HepG2 (cell line): ENCODE data around the gene TKTL1. TPM values are rescaled to one million over a fixed set of nuclear protein-coding genes. Genes with fewer than 3 reads are reported as not detected.
A peak's percentile ranks its signal among the peaks of the same experiment; 100 is the strongest.

Experiments used
- AHR ChIP-seq: IDR thresholded peaks from 2 replicates; pipeline ENCODE4 v1.6.1; 2018; ENCODE audit warnings: missing genetic modification reagents, missing compliant biosample characterization
- FOXK1 ChIP-seq: sonication (generic); formaldehyde crosslinking; IDR thresholded peaks from 2 replicates; pipeline ENCODE4 v1.4.0; 2020; ENCODE audit warnings: low read depth, missing genetic modification reagents, borderline replicate concordance
- MAFG ChIP-seq: sonication (generic); formaldehyde crosslinking; IDR thresholded peaks from 2 replicates; pipeline ENCODE4 v1.5.1; 2020; ENCODE audit warnings: mild to moderate bottlenecking, missing genetic modification reagents
- MTF2 ChIP-seq: sonication (generic); formaldehyde crosslinking; IDR thresholded peaks from 2 replicates; pipeline ENCODE4 v1.5.0; 2020; ENCODE audit warnings: missing genetic modification reagents, borderline replicate concordance
- NR2C2 ChIP-seq: sonication (generic); formaldehyde crosslinking; IDR thresholded peaks from 2 replicates; pipeline ENCODE4 v1.4.0; 2020; ENCODE audit warnings: missing genetic modification reagents, mild to moderate bottlenecking, moderate library complexity, borderline replicate concordance
- TAF1 ChIP-seq: sonication (generic); formaldehyde crosslinking; IDR thresholded peaks from 2 replicates; pipeline ENCODE4 v1.4.0; 2020; ENCODE audit warnings: missing genetic modification reagents
- ZEB1 ChIP-seq: IDR thresholded peaks from 2 replicates; pipeline ENCODE4 v1.6.1; 2012; ENCODE audit warnings: mild to moderate bottlenecking, low read depth, inconsistent platforms; ENCODE audit not compliant: insufficient replicate concordance
- ZFP82 ChIP-seq: sonication (generic); formaldehyde crosslinking; IDR thresholded peaks from 2 replicates; pipeline ENCODE4 v1.5.1; 2020; ENCODE audit warnings: mild to moderate bottlenecking, missing genetic modification reagents, borderline replicate concordance
- ZKSCAN8 ChIP-seq: IDR thresholded peaks from 2 replicates; pipeline ENCODE4 v1.6.1; 2016; ENCODE audit warnings: borderline replicate concordance, missing genetic modification reagents, missing compliant biosample characterization
- ZNF550 ChIP-seq: sonication (generic); formaldehyde crosslinking; IDR thresholded peaks from 2 replicates; pipeline ENCODE4 v1.4.0; 2020; ENCODE audit warnings: mild to moderate bottlenecking, missing genetic modification reagents, borderline replicate concordance
- ZNF850 ChIP-seq: sonication (generic); formaldehyde crosslinking; conservative IDR thresholded peaks from 2 replicates; pipeline ENCODE4 v1.9.0; 2021; ENCODE audit warnings: mild to moderate bottlenecking, missing genetic modification reagents
- ZZZ3 ChIP-seq: sonication (generic); formaldehyde crosslinking; IDR thresholded peaks from 2 replicates; pipeline ENCODE4 v1.4.0; 2020; ENCODE audit warnings: missing genetic modification reagents, mild to moderate bottlenecking, borderline replicate concordance
- polyA plus RNA-seq, 8 experiments: library from polyadenylated mRNA; depleted of rRNA in 3 of 8; stranded (reverse) in 7 of 8; unstranded in 1 of 8; fragments of >200 nt; fragmentation: Illumina TruSeq in 4 of 8; extraction: Trizol in 4 of 8; gene quantifications; 2 replicates each; pipeline versions ENCODE4 v1.2.1 to v1.2.3, GENCODE V29; 2011 to 2016; ENCODE audit warnings: low read depth in 4 of 8, missing spikeins in 1 of 8, mixed read lengths in 1 of 8; ENCODE audit not compliant: insufficient read depth in 1 of 8
- total RNA-seq, 5 experiments: library from RNA; depleted of rRNA; stranded (reverse); fragments of >200 nt; fragmentation: Illumina TruSeq; extraction: Trizol; gene quantifications; 2 replicates each; pipeline ENCODE4 v1.2.3, GENCODE V29; 2016; ENCODE audit warnings: low read depth in 1 of 5
- TF ChIP-seq, protein P1 (sequence below): sonication (generic); formaldehyde crosslinking; IDR thresholded peaks from 2 replicates; pipeline ENCODE4 v1.4.0; 2020; ENCODE audit warnings: missing genetic modification reagents, borderline replicate concordance
- TF ChIP-seq, protein P2 (sequence below): sonication (generic); formaldehyde crosslinking; IDR thresholded peaks from 2 replicates; pipeline ENCODE4 v1.8.1; 2023; ENCODE audit warnings: mild to moderate bottlenecking, moderate library complexity, missing genetic modification reagents
- TF ChIP-seq, protein P3 (sequence below), 2 experiments: fragments of 450-650 bp in 1 of 2; sonication (generic) in 1 of 2; formaldehyde crosslinking in 1 of 2; IDR thresholded peaks; 2 replicates each; pipeline versions ENCODE4 v1.6.1 to v1.8.0; 2016 to 2022; ENCODE audit warnings: antibody characterized with exemption in 1 of 2, mild to moderate bottlenecking in 1 of 2, missing genetic modification reagents in 1 of 2

The TKTL1 gene
- total and polyA plus RNA-seq, 2 of the 13 experiments (the other 11 are each of a cell fraction or from before 2014, with no cell fraction given), result not detected

DNA sequence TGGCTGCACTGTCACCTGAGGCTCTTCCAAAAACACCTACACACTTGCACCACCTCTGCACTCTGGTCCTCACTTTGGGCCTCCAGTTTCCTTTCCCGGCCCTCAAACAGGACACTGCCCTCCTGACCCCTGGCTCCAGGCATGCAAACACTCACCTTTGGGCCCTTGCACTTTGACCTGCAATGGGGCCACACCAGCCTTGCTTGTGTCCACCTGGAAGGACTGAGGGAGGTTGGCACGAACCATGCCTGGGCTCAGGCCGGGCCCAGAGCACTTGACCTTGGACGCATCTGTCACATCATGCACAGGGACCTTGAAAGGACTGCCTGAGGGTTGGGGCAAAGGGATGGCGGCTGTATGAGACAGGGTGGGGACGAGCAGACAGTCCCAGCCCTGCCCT lies 63.2 kb downstream of the TKTL1 start (continued):
- TF ChIP-seq FOXK1 (no peak), ZFP82 (CRISPR knock-in tag) (no peak), ZEB1 (peak; percentile 33), ZKSCAN8 (CRISPR knock-in tag) (no peak), MTF2 (CRISPR knock-in tag) (no peak), MAFG (CRISPR knock-in tag) (no peak), ZNF850 (CRISPR knock-in tag) (no peak), AHR (CRISPR knock-in tag) (no peak), ZNF550 (no peak), ZZZ3 (CRISPR knock-in tag) (no peak), NR2C2 (peak; percentile 86), TAF1 (CRISPR knock-in tag) (no peak)
- TF ChIP-seq, protein P1, sequence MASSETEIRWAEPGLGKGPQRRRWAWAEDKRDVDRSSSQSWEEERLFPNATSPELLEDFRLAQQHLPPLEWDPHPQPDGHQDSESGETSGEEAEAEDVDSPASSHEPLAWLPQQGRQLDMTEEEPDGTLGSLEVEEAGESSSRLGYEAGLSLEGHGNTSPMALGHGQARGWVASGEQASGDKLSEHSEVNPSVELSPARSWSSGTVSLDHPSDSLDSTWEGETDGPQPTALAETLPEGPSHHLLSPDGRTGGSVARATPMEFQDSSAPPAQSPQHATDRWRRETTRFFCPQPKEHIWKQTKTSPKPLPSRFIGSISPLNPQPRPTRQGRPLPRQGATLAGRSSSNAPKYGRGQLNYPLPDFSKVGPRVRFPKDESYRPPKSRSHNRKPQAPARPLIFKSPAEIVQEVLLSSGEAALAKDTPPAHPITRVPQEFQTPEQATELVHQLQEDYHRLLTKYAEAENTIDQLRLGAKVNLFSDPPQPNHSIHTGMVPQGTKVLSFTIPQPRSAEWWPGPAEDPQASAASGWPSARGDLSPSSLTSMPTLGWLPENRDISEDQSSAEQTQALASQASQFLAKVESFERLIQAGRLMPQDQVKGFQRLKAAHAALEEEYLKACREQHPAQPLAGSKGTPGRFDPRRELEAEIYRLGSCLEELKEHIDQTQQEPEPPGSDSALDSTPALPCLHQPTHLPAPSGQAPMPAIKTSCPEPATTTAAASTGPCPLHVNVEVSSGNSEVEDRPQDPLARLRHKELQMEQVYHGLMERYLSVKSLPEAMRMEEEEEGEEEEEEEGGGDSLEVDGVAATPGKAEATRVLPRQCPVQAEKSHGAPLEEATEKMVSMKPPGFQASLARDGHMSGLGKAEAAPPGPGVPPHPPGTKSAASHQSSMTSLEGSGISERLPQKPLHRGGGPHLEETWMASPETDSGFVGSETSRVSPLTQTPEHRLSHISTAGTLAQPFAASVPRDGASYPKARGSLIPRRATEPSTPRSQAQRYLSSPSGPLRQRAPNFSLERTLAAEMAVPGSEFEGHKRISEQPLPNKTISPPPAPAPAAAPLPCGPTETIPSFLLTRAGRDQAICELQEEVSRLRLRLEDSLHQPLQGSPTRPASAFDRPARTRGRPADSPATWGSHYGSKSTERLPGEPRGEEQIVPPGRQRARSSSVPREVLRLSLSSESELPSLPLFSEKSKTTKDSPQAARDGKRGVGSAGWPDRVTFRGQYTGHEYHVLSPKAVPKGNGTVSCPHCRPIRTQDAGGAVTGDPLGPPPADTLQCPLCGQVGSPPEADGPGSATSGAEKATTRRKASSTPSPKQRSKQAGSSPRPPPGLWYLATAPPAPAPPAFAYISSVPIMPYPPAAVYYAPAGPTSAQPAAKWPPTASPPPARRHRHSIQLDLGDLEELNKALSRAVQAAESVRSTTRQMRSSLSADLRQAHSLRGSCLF (CRISPR knock-in tag), result no peak
- TF ChIP-seq, protein P2, sequence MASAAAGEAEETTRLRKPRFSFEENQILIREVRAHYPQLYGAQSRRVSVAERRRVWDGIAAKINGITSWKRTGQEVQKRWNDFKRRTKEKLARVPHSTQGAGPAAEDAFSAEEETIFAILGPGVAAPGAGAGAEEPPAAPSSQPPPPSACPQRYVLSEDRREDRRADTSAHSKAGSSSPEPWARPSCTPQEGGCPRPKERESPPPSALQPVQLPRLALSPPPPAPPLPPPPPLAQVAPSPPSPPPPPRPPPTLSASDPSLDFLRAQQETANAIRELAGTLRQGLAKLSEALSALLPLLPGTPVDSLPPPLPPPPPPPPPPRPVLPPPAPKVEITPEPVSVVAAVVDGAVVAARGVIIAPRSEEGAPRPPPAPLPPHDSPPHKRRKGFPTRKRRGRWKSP (CRISPR knock-in tag), result no peak
- TF ChIP-seq, protein P3, sequence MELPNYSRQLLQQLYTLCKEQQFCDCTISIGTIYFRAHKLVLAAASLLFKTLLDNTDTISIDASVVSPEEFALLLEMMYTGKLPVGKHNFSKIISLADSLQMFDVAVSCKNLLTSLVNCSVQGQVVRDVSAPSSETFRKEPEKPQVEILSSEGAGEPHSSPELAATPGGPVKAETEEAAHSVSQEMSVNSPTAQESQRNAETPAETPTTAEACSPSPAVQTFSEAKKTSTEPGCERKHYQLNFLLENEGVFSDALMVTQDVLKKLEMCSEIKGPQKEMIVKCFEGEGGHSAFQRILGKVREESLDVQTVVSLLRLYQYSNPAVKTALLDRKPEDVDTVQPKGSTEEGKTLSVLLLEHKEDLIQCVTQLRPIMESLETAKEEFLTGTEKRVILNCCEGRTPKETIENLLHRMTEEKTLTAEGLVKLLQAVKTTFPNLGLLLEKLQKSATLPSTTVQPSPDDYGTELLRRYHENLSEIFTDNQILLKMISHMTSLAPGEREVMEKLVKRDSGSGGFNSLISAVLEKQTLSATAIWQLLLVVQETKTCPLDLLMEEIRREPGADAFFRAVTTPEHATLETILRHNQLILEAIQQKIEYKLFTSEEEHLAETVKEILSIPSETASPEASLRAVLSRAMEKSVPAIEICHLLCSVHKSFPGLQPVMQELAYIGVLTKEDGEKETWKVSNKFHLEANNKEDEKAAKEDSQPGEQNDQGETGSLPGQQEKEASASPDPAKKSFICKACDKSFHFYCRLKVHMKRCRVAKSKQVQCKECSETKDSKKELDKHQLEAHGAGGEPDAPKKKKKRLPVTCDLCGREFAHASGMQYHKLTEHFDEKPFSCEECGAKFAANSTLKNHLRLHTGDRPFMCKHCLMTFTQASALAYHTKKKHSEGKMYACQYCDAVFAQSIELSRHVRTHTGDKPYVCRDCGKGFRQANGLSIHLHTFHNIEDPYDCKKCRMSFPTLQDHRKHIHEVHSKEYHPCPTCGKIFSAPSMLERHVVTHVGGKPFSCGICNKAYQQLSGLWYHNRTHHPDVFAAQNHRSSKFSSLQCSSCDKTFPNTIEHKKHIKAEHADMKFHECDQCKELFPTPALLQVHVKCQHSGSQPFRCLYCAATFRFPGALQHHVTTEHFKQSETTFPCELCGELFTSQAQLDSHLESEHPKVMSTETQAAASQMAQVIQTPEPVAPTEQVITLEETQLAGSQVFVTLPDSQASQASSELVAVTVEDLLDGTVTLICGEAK (IDR thresholded peaks at IDR 0.05), result no peak
- TF ChIP-seq, protein P3 (CRISPR knock-in tag; IDR thresholded peaks at IDR 0.05), result no peak
